Activated CD4-positive, alpha-beta memory T cell treated with anti-CD3 and anti-CD28 coated beads, Interleukin-2, amount 10 ng/mL, durations not matched to agents 7 days and 5 days (primary cell): ENCODE measurements around the gene ISYNA1. TPM values are rescaled to one million over a fixed set of nuclear protein-coding genes. Genes with fewer than 3 reads are reported as not detected.

Experiments
- CTCF ChIA-PET: fragments of 350-600 bp; sonication (Branson Sonifier 250); formaldehyde crosslinking; loops from one replicate; lab custom pipeline; 2021; ENCODE audit warnings: antibody characterized with exemption, inconsistent platforms; lab: Charles Lee
- POLR2A ChIA-PET: fragments of 350-600 bp; sonication (Branson Sonifier 250); formaldehyde crosslinking; loops from one replicate; lab custom pipeline; 2021; ENCODE audit warnings: antibody characterized with exemption; lab: Charles Lee
- DNase-seq: peaks from one replicate; pipeline ENCODE4 v3.0.0-alpha.2; 2020
- H3K27ac Mint-ChIP-seq: one replicate; pipeline ENCODE4 v1.8.0; 2021; ENCODE audit warnings: mild to moderate bottlenecking, mixed read lengths
- H3K27me3 Mint-ChIP-seq: one replicate; pipeline ENCODE4 v1.8.0; 2021; ENCODE audit warnings: mixed read lengths
- H3K36me3 Mint-ChIP-seq: one replicate; pipeline ENCODE4 v1.8.0; 2021; ENCODE audit warnings: low read depth, mixed read lengths
- H3K4me1 Mint-ChIP-seq: one replicate; pipeline ENCODE4 v1.8.0; 2021; ENCODE audit warnings: mixed read lengths
- H3K4me3 Mint-ChIP-seq: one replicate; pipeline ENCODE4 v1.8.0; 2021; ENCODE audit warnings: mild to moderate bottlenecking, mixed read lengths
- H3K9me3 Mint-ChIP-seq: one replicate; pipeline ENCODE4 v1.8.0; 2021; ENCODE audit warnings: mixed read lengths
- total RNA-seq, 2 experiments: library from RNA; stranded (reverse); gene quantifications; one replicate each; pipeline ENCODE4 v1.2.3, GENCODE V29; 2021

The ISYNA1 gene
- total RNA-seq, 2 experiments from 2014 or later = 16.7 to 18.0 TPM

DNA sequence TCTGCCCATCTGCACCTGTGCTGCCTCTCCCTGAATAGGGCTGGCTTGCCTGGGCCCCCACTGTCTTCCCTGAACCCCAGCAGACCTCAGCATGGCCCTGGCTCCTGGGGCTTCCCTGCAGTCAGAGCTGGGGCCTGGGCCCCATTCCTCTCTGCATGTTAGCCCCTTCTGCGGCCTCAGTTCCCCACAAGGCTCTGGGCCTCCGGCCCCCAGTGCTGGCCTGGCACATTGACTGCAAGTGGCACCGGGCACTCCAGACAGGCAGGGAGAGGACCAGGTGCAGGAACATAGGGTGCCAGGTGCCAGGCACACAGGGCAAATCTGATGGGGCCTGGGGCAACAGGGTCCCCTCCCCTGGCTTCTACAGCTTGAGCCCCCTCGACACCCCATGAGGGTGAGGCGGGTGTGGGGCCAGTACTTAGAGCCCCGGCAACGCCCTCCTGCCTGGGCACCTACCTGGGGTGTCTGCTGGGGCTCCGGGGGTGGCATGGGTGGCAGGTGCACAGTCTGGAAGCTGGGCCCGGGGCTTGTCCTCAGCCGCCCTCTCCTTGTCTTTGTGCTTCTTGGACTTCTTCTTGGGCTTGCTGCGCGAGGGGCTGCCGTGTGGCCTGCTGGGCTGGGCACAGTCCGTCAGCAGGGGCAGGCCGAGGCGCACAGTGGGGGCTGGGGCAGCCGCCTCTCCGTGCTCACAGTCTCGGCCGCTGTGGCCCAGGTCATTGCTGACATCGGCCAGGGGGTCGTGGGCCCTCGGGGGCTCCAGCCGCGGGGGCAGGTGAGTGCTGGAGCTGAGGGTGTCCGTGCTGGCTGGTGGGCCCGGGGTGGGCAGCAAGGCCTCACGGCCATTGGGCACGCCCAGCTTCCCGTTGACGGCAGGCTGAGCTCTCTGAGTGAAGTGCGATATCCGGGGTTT is 12.3 kb upstream of the ISYNA1 start:
- Mint-ChIP-seq H3K9me3 (no peaks in the 10 kb centered on the region), H3K4me3 (no peak overlapping the region), H3K27me3 (no peaks in the 10 kb centered on the region), H3K4me1 (peaks cover 3% of the 10 kb centered on the region), H3K36me3 (peaks cover 33% of the 10 kb centered on the region), H3K27ac (no peak overlapping the region)
- ChIA-PET POLR2A (interaction anchor here (1.0 kb wide), 1 partner anchor 70 kb away, joined by 3 read pairs; no protein-coding TSS in a partner anchor), CTCF (interaction anchor here (0.9 to 1.7 kb wide), 17 partner anchors 8 to 465 kb away, joined by 3 to 12 read pairs (median 4); partner anchors contain the start of genes KXD1, REX1BD and UBA52)
- no peak for DNase-seq

DNA sequence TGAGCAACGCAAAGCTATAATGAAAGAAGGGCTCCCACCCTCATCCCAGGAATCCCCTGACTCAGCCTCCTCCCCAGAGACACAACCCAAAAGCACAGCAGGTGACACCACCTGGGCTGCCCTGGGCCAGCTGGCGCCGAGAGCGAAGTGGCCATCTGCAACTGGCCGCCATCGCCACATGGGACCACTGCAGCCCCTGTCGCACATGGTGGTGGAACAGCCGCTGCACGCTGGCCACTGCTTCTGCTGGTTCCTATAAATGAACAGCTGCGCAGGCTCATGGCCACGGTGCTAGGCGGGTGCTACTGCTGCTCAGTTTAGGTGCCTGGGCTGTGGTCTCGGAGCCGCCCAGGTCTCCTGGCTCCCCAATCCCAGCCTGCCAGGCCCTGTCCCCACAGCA is 11.6 kb upstream of the ISYNA1 start:
- no peaks in the 10 kb centered on the region for H3K27me3 Mint-ChIP-seq
- peaks cover 39% of the 10 kb centered on the region for H3K36me3 Mint-ChIP-seq
- no peak overlapping the region for H3K27ac Mint-ChIP-seq
- H3K9me3 Mint-ChIP-seq = no peaks in the 10 kb centered on the region
- peaks cover 3% of the 10 kb centered on the region for H3K4me1 Mint-ChIP-seq
- ChIA-PET CTCF (no interaction called here), POLR2A (no interaction called here)
- DNase-seq = no peak
- no peak overlapping the region for H3K4me3 Mint-ChIP-seq

DNA sequence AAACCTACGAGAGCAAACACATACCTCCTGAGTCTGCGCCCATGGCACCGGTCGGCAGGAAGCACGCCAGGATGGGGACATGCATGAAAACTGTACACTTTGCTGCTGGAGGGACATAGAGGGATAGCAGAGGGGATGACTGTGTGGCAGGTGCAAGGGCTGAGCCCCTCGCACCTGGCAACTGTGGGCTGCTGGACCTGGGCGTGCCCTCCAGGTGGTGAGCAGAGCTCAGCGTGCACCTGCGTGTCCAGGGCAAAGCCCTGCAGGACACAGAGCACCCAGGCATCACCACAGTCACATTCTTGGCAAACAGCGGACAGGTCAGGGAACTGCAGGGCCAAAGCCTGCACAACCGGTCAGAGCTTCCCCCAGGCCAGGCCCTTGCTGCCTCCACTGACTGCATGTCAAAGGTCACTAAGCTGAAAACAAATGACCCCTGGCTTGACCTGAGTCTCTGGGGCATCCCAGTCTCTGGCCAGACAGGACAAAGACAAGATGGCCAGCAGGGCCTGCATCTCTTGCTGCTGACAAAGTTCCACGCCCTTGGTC is 9.0 kb upstream of the ISYNA1 start:
- no peak overlapping the region for H3K27ac Mint-ChIP-seq
- H3K27me3 Mint-ChIP-seq = no peaks in the 10 kb centered on the region
- CTCF ChIA-PET = interaction anchor here (0.8 kb wide), 1 partner anchor 15 kb away, joined by 3 read pairs; no protein-coding TSS in a partner anchor
- H3K4me1 Mint-ChIP-seq = peaks cover 16% of the 10 kb centered on the region
- no peak for DNase-seq
- H3K4me3 Mint-ChIP-seq = no peak overlapping the region
- POLR2A ChIA-PET = no interaction called here
- H3K36me3 Mint-ChIP-seq = peaks cover 60% of the 10 kb centered on the region
- H3K9me3 Mint-ChIP-seq = peaks cover 6% of the 10 kb centered on the region

DNA sequence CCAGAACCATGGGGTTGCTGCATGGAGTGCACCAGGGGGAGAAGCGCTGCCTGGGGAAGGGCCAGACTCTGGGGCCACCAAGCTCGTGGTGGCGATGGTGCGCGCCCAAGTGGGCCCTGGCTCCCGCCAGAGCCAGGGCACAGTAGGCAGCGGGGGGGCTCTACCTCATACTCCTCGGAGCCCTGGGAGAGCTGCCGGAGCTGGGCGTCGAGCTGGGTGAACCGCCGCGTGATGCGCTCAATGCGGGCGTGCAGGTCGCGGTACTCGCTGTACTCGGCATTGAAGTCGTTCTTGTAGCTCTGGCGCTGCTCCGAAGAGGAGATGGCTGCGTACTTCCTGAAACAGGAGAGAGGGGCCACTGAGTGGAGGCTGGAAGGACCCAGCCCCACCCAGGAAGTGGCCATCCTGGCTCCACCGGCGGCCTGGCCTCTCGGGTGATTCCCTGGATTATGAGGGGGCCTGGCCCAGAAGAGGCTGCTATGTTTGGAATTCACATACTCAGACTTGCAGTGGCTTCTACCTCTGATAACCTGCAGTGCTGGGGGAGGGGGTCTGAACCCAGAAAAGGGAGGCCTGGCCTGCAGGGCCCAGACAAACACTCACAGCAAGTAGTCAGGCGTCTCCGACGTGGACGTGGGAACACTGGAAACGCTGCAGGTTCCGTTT is 8.3 kb upstream of the ISYNA1 start:
- POLR2A ChIA-PET = interaction anchor here (0.9 to 1.0 kb wide), 2 partner anchors 11 to 14 kb away, joined by 3 read pairs; no protein-coding TSS in a partner anchor
- peaks cover 20% of the 10 kb centered on the region for H3K4me1 Mint-ChIP-seq
- CTCF ChIA-PET = no interaction called here
- H3K27me3 Mint-ChIP-seq = no peaks in the 10 kb centered on the region
- no peak for DNase-seq
- peaks cover 6% of the 10 kb centered on the region for H3K9me3 Mint-ChIP-seq
- peaks cover 60% of the 10 kb centered on the region for H3K36me3 Mint-ChIP-seq
- H3K4me3 Mint-ChIP-seq = no peak overlapping the region
- H3K27ac Mint-ChIP-seq = no peak overlapping the region

DNA sequence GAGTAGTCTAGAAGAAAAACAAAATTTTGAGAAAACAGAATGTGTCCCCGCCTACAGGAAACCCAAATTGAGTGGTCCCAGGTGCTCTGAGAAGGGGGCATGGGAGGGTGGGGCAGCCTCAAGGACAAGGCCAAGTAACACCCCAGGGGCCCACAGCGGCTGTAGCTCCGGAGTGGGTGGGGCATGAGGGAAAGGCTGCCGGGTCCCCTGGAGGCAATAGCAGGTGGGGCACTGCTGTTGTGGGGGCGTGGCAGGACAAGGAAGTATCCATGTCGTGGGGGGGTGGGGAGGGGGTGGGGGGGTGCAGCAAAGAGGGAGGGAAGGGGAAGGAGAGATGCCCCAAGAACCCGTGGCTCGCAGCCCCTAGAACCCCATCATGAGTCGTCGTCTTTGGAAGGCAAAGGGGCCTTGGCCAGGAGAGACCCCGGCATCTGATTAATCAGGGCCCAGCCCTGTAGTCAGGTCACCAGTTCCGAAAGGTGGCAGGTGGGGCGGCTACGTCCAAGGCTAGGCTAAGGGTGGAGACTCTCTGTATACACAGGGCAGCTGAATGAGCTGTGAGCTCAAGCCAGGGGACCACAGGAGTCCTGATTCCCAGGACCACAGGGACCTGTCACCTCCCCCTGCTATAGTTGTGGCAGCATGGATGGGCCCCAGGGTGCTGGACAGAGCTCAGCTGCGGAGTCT is 7.5 kb upstream of the ISYNA1 start:
- DNase-seq = no peak

DNA sequence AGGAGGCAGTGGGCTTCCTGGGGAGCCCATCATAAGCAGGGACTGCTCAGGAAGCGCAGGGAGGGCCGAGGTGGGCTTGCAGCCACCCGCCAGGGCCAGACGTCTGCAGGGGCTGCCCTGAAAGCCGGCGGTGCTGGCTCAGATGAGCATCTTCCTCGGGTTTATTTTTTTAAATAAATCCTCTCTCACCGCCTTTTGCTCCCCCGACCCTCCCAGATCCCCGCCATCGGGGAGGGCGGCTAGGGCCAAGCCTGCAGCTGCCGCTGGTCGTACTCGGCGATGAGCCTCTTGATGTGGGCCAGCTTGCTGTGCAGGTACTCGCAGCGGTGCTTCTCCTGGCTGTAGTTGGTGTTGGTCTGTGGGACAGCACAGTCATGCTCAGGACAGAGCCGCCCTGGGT is 6.6 kb upstream of the ISYNA1 start:
- Mint-ChIP-seq H3K4me1 (peaks cover 24% of the 10 kb centered on the region), H3K9me3 (peaks cover 6% of the 10 kb centered on the region), H3K27me3 (no peaks in the 10 kb centered on the region), H3K27ac (no peak overlapping the region), H3K4me3 (no peak overlapping the region), H3K36me3 (peaks cover 57% of the 10 kb centered on the region)
- DNase-seq = no peak
- ChIA-PET POLR2A (no interaction called here), CTCF (no interaction called here)

More for the DNA sequence above, 7.5 kb upstream of the ISYNA1 start:
- CTCF ChIA-PET = no interaction called here
- POLR2A ChIA-PET = interaction anchor here (0.9 to 1.0 kb wide), 2 partner anchors 12 to 15 kb away, joined by 3 read pairs; no protein-coding TSS in a partner anchor
- Mint-ChIP-seq H3K4me3 (no peak overlapping the region), H3K27ac (no peak overlapping the region), H3K27me3 (no peaks in the 10 kb centered on the region), H3K4me1 (peaks cover 23% of the 10 kb centered on the region), H3K36me3 (peaks cover 60% of the 10 kb centered on the region), H3K9me3 (peaks cover 6% of the 10 kb centered on the region)

DNA sequence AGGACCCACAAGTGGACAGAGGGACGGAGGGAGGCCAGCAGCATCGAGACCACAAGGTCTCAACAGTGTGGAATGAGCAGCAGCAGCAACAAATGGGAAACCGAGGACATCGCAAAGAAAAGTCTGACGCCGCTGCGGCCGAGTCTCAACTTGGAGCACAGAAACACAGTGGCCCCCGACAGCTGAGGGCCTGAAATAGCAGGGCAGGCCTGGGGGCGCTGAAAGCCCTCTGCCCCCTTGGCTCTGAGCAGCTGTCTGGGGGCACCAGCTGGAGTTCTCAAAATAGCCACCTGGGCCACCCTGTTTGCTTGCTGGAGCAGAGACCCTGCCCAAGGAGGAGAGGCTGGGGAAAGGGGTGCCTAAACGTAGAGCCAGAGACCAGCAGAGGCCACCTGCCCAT is 5.9 kb upstream of the ISYNA1 start:
- DNase-seq = no peak
- no peaks in the 10 kb centered on the region for H3K27me3 Mint-ChIP-seq
- ChIA-PET POLR2A (interaction anchor here (1.4 kb wide), 1 partner anchor 24 kb away, joined by 4 read pairs; the partner anchor contains the start of gene SSBP4), CTCF (no interaction called here)
- peaks cover 54% of the 10 kb centered on the region for H3K36me3 Mint-ChIP-seq
- H3K4me3 Mint-ChIP-seq = no peak overlapping the region
- peaks cover 24% of the 10 kb centered on the region for H3K4me1 Mint-ChIP-seq
- H3K27ac Mint-ChIP-seq = no peak overlapping the region
- peaks cover 6% of the 10 kb centered on the region for H3K9me3 Mint-ChIP-seq

DNA sequence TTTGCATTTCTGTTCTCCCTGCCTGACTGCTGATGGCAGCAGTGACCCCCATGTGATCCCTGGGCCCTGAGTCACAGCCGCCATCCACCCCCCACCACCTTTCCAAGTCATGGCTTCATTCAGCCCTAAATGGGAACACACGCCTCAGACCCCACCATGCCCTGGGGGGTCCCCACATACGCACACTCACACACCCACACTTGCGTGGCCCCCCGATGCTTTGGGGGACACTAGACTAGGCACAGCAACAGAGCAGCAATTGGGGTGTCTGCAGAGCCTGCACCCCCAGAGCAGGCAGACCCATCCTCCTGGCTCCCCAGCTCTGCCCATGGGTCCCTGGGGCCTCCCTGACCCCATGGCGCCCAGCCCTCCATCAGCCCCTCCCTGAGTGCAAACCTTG is 5.5 kb upstream of the ISYNA1 start:
- CTCF ChIA-PET = interaction anchor here (0.5 kb wide), 1 partner anchor 335 kb away, joined by 3 read pairs; no protein-coding TSS in a partner anchor
- H3K4me1 Mint-ChIP-seq = peaks cover 24% of the 10 kb centered on the region
- DNase-seq = no peak

DNA sequence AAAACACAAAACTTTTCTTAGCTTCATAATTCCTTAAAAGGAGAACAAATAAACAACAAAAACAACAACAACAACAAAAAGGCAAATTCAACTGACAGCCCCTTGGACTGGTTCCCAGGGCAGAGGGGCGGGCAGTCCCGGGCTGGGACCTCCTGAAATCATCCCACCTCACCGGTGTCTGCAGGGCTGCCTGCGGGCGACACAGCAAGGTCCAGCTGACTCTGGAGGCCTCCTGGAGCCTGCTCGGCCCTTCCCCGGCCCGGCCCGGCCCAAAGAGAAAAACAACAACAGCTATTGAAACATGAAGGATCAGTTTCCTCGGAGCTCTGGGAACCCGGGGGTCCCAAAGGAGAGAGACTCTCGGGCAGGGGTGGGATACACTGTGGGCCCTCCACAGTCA is 5.0 kb upstream of the ISYNA1 start:
- no peak overlapping the region for H3K4me3 Mint-ChIP-seq
- CTCF ChIA-PET = interaction anchor here (0.5 to 0.6 kb wide), 2 partner anchors 8 to 335 kb away, joined by 3 read pairs; no protein-coding TSS in a partner anchor
- H3K9me3 Mint-ChIP-seq = peaks cover 6% of the 10 kb centered on the region
- DNase-seq = no peak
- H3K4me1 Mint-ChIP-seq = peaks cover 24% of the 10 kb centered on the region
- peaks cover 46% of the 10 kb centered on the region for H3K36me3 Mint-ChIP-seq
- POLR2A ChIA-PET = interaction anchor here (1.4 kb wide), 1 partner anchor 23 kb away, joined by 4 read pairs; the partner anchor contains the start of gene SSBP4
- H3K27ac Mint-ChIP-seq = peak overlapping the region; percentile 73
- H3K27me3 Mint-ChIP-seq = no peaks in the 10 kb centered on the region

More for the DNA sequence above, 5.5 kb upstream of the ISYNA1 start:
- no peak overlapping the region for H3K4me3 Mint-ChIP-seq
- H3K36me3 Mint-ChIP-seq = peaks cover 50% of the 10 kb centered on the region
- POLR2A ChIA-PET = interaction anchor here (1.4 kb wide), 1 partner anchor 23 kb away, joined by 4 read pairs; the partner anchor contains the start of gene SSBP4
- no peaks in the 10 kb centered on the region for H3K27me3 Mint-ChIP-seq
- peaks cover 6% of the 10 kb centered on the region for H3K9me3 Mint-ChIP-seq
- peak overlapping the region; percentile 52 for H3K27ac Mint-ChIP-seq

DNA sequence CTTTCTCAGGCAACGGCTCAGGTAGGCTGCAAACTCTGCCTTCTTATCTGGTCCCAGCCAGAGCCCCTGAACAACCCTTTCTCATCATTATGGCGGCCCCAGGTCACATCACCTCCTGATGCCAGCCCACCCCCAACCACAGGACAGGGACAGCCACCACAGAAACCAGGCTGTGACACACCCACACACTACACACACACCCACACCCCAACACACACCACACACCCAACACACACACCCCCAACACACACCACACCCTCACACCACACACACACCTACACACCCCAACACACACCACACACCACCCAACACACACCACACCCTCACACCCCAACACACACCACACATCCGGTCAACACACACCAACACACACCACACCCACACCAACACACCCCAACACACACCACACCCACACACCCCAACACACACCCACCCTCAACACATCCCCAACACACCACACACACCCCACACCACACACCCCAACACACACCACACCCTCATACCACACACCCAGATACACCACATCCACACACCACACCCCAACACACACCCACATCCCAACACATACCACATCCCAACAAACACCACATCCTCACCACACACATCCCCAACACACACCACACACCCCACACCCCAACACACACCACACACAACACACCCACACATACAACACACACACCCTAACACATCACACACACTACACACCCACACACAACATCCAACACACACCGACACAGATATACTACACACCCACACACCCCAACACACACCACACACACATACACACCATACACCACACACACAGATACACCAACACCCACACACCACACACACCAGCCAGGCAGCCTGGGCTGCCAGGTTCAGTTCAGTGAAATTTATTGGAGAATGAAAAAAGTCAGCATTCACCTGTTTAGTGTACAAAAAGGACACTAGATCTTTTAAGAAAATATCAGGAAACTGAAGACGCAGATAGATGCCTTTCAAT is 4.2 kb upstream of the ISYNA1 start:
- DNase-seq = peak; percentile 59
- Mint-ChIP-seq H3K9me3 (peaks cover 6% of the 10 kb centered on the region), H3K4me3 (peak overlapping the region; percentile 25), H3K27me3 (no peaks in the 10 kb centered on the region), H3K27ac (peak overlapping the region; percentile 73), H3K36me3 (peaks cover 45% of the 10 kb centered on the region), H3K4me1 (peaks cover 29% of the 10 kb centered on the region)
- ChIA-PET CTCF (interaction anchor here (0.6 kb wide), 1 partner anchor 9 kb away, joined by 3 read pairs; no protein-coding TSS in a partner anchor), POLR2A (interaction anchor here (1.4 kb wide), 1 partner anchor 22 kb away, joined by 4 read pairs; the partner anchor contains the start of gene SSBP4)
